Measurements from ENCODE around the gene ARL5A.

The ARL5A gene

DNA sequence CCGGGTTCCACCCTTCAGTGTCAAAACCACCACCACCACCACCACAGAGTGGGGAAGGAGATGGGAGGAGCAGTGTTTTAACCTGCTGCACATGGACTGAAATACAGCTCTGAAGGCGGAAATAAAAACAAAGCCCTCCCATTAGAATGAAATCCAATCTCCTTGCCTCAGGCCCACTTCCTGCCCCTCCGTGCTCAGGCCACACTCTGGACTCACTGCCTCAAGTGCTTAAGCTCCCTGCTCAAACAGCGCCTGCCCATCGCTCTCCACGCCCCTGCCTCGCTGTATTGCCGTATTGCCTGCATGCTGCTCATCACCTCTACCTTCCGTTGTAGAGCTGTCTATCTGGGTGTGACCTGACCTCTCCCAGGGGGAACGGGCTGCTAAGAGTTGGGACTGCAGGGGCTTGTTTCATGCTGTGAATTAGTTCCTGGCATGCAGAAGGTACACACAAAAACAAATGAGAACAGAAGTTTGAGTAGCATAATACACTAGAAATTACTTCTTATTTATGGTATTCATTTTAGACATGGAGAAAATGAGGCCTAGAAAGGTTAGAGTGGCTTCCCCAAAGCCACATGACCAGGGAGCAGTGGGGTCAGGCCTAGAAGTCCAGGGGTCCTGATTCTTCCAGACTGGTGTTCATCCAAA lies 62.3 kb downstream of the ARL5A start:
- H3K36me3 ChIP-seq (ENCODE audit: control insufficient read depth, insufficient read depth, low read length), result no peaks in the 10 kb centered on the region
- no peak for DNase-seq (ENCODE audit: extremely low read depth, insufficient read length)
- H3K4me3 ChIP-seq (replicated peaks; ENCODE audit: low read depth, low read length), result no peak overlapping the region

DNA sequence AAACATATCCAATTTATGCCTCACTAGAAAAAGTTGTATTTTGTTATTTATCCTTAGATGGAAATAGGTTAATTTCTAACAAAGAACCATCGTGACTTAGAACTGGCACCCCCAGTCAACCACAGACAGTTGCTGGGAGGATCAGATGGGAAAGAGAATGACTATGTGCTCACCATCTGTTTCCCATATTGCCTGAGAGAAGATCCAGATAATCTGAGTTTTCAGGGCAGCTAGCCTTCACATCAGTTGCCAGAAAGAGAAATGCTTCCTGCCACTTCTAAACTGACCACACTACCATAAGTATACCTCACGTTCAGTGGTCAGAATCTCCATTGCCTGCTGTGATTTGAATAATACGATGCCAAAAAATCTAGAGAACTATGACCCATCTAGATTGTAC lies 65.5 kb downstream of the ARL5A start:
- Histone ChIP-seq H3K4me3 (replicated peaks; ENCODE audit: low read depth, low read length) (no peak overlapping the region), H3K27me3 (replicated peaks; ENCODE audit: control insufficient read depth, insufficient read depth, low read length) (no peaks in the 10 kb centered on the region), H3K36me3 (ENCODE audit: control insufficient read depth, insufficient read depth, low read length) (no peaks in the 10 kb centered on the region)
- TF ChIP-seq, protein P1, sequence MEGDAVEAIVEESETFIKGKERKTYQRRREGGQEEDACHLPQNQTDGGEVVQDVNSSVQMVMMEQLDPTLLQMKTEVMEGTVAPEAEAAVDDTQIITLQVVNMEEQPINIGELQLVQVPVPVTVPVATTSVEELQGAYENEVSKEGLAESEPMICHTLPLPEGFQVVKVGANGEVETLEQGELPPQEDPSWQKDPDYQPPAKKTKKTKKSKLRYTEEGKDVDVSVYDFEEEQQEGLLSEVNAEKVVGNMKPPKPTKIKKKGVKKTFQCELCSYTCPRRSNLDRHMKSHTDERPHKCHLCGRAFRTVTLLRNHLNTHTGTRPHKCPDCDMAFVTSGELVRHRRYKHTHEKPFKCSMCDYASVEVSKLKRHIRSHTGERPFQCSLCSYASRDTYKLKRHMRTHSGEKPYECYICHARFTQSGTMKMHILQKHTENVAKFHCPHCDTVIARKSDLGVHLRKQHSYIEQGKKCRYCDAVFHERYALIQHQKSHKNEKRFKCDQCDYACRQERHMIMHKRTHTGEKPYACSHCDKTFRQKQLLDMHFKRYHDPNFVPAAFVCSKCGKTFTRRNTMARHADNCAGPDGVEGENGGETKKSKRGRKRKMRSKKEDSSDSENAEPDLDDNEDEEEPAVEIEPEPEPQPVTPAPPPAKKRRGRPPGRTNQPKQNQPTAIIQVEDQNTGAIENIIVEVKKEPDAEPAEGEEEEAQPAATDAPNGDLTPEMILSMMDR (IDR thresholded peaks at IDR 0.05; ENCODE audit: insufficient read depth, low read length, poor library complexity, severe bottlenecking), result no peak
- no peak for DNase-seq (ENCODE audit: extremely low read depth, insufficient read length)

More for the DNA sequence above, 62.3 kb downstream of the ARL5A start:
- TF ChIP-seq, protein P1 (IDR thresholded peaks at IDR 0.05; ENCODE audit: insufficient read depth, low read length, poor library complexity, severe bottlenecking), result no peak
- H3K27me3 ChIP-seq (replicated peaks; ENCODE audit: control insufficient read depth, insufficient read depth, low read length), result no peaks in the 10 kb centered on the region

DNA sequence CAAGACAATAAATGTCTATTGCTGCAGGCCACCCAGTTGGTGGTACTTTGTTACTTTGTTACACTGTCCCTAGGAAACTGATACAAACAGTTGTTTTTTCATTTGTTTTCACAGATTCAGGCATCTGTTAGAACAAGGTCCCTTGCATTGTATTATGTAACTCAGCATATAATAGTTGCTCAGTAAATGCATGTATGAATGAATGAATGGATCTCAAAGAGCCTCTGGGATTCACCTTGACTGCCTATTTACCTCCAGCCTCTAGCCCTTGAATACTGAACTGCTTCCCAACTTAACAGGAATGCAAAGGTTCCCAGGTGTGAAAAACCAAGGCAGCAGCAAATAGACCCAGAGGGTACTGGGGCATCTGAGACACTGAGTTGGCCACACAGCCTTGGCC lies 66.5 kb downstream of the ARL5A start:
- TF ChIP-seq, protein P1 (IDR thresholded peaks at IDR 0.05; ENCODE audit: insufficient read depth, low read length, poor library complexity, severe bottlenecking), result no peak
- no peaks in the 10 kb centered on the region for H3K36me3 ChIP-seq (ENCODE audit: control insufficient read depth, insufficient read depth, low read length)
- no peaks in the 10 kb centered on the region for H3K27me3 ChIP-seq (replicated peaks; ENCODE audit: control insufficient read depth, insufficient read depth, low read length)
- DNase-seq (ENCODE audit: extremely low read depth, insufficient read length), result no peak
- H3K4me3 ChIP-seq (replicated peaks; ENCODE audit: low read depth, low read length), result no peak overlapping the region

GRCh38 chr2:151761193-151761592 lies 67.0 kb downstream of the ARL5A start:
- Histone ChIP-seq H3K4me3 (replicated peaks; ENCODE audit: low read depth, low read length) (no peak overlapping the region), H3K36me3 (ENCODE audit: control insufficient read depth, insufficient read depth, low read length) (no peaks in the 10 kb centered on the region), H3K27me3 (replicated peaks; ENCODE audit: control insufficient read depth, insufficient read depth, low read length) (no peaks in the 10 kb centered on the region)
- no peak for DNase-seq (ENCODE audit: extremely low read depth, insufficient read length)
- TF ChIP-seq, protein P1 (IDR thresholded peaks at IDR 0.05; ENCODE audit: insufficient read depth, low read length, poor library complexity, severe bottlenecking), result no peak

DNA sequence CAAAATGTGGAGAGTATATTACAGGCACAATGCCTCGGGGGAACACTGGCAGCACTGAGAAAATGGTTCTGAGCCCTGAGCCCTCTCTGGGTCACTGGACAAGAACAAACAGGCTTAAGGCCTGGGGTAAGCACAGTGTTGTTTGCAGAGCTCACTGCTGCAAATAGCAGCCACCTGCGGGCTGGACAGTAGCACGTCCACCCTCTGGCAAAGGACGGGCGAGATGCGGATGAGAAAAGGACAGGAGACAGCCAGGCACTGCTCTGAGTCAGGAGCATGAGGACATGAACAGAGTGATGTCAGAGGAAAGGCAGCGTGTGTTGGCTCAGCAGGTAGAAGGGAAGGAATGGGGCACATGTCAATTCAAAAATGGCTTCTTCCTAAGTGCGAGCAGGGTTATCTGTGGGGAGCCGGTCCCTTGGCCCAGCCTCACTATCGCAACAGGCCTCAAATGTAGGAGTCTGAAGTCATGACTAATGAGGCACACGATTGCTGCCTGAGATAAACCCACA lies 68.0 kb downstream of the ARL5A start:
- DNase-seq (ENCODE audit: extremely low read depth, insufficient read length), result no peak
- H3K36me3 ChIP-seq (ENCODE audit: control insufficient read depth, insufficient read depth, low read length), result no peaks in the 10 kb centered on the region
- TF ChIP-seq, protein P1 (IDR thresholded peaks at IDR 0.05; ENCODE audit: insufficient read depth, low read length, poor library complexity, severe bottlenecking), result no peak
- H3K4me3 ChIP-seq (replicated peaks; ENCODE audit: low read depth, low read length), result no peak overlapping the region
- no peaks in the 10 kb centered on the region for H3K27me3 ChIP-seq (replicated peaks; ENCODE audit: control insufficient read depth, insufficient read depth, low read length)

All from GM06990 (cell line).